GM12874 (cell line): Measurements from ENCODE around the gene CIDEA.

Experiments used
- CTCF ChIP-seq: IDR thresholded peaks from 2 replicates; pipeline ENCODE4 v1.5.1; 2011; ENCODE audit warnings: low read depth, mild to moderate bottlenecking, control low read depth, low read length, moderate library complexity; ENCODE audit not compliant: insufficient read depth

Gene CIDEA

GRCh38 chr18:12283256-12283655 lies 29.1 kb downstream of the CIDEA start:
- TF ChIP-seq CTCF = no peak

- no peak for TF ChIP-seq CTCF
These were observed 29.5 kb downstream of the CIDEA start for GRCh38 chr18:12283666-12284065.

GRCh38 chr18:12287131-12287681 lies 33.0 kb downstream of the CIDEA start:
- no peak for TF ChIP-seq CTCF

GRCh38 chr18:12287684-12288402 lies 33.7 kb downstream of the CIDEA start:
- TF ChIP-seq CTCF = no peak

- TF ChIP-seq CTCF = no peak
These were observed 34.2 kb downstream of the CIDEA start for GRCh38 chr18:12288403-12288755.

- TF ChIP-seq CTCF = no peak
These were observed 35.9 kb downstream of the CIDEA start for GRCh38 chr18:12290086-12290485.

GRCh38 chr18:12291161-12291560 lies 37.0 kb downstream of the CIDEA start:
- no peak for TF ChIP-seq CTCF

- TF ChIP-seq CTCF = no peak
These were observed 37.5 kb downstream of the CIDEA start for GRCh38 chr18:12291690-12292089.
